HepG2 (cell line): ENCODE results near the gene GSK3B. TPM values are rescaled to one million over a fixed set of nuclear protein-coding genes. Genes with fewer than 3 reads are reported as not detected.

ENCODE experiments used
- AGO2 ChIP-seq: fragments of 200-400 bp; formaldehyde crosslinking; optimal IDR thresholded peaks from 2 replicates; pipeline ENCODE3; 2017; ENCODE audit warnings: mild to moderate bottlenecking, low read depth, low read length, moderate library complexity
- CBX1 ChIP-seq: IDR thresholded peaks from one replicate; pipeline ENCODE4 v1.6.1; 2016; ENCODE audit warnings: antibody characterized with exemption, low read depth
- FLYWCH1 ChIP-seq: sonication (generic); formaldehyde crosslinking; IDR thresholded peaks from 2 replicates; pipeline ENCODE4 v1.8.1; 2023; ENCODE audit warnings: mild to moderate bottlenecking, missing genetic modification reagents
- FOSL1 ChIP-seq: sonication (generic); formaldehyde crosslinking; IDR thresholded peaks from 2 replicates; pipeline ENCODE4 v1.9.0; 2021; ENCODE audit warnings: missing genetic modification reagents, borderline replicate concordance
- FOXJ3 ChIP-seq: sonication (generic); formaldehyde crosslinking; IDR thresholded peaks from 2 replicates; pipeline ENCODE4 v1.4.0; 2020; ENCODE audit warnings: missing genetic modification reagents, mild to moderate bottlenecking, borderline replicate concordance
- HDAC1 ChIP-seq: sonication (generic); formaldehyde crosslinking; IDR thresholded peaks from 2 replicates; pipeline ENCODE4 v1.5.1; 2020; ENCODE audit warnings: mild to moderate bottlenecking, missing genetic modification reagents
- KDM3A ChIP-seq: IDR thresholded peaks from 2 replicates; pipeline ENCODE4 v1.6.1; 2018; ENCODE audit warnings: low read depth, missing compliant biosample characterization
- KDM5A ChIP-seq: fragments of 200-600 bp; sonication (generic); IDR thresholded peaks from 2 replicates; pipeline ENCODE4 v1.7.0; 2018; ENCODE audit warnings: antibody characterized with exemption, mild to moderate bottlenecking, low read length, borderline replicate concordance
- MZF1 ChIP-seq: sonication (generic); formaldehyde crosslinking; IDR thresholded peaks from 2 replicates; pipeline ENCODE4 v1.8.1; 2023; ENCODE audit warnings: mild to moderate bottlenecking, missing genetic modification reagents, borderline replicate concordance
- PBX2 ChIP-seq: IDR thresholded peaks from 2 replicates; pipeline ENCODE4 v1.6.1; 2016; ENCODE audit warnings: control low read depth
- RARG ChIP-seq: sonication (generic); formaldehyde crosslinking; IDR thresholded peaks from 2 replicates; pipeline ENCODE4 v1.4.0; 2020; ENCODE audit warnings: low read depth, mild to moderate bottlenecking, missing genetic modification reagents
- SMARCC2 ChIP-seq: fragments of 450-650 bp; IDR thresholded peaks from 2 replicates; pipeline ENCODE4 v1.6.1; 2017; ENCODE audit warnings: antibody characterized with exemption, mild to moderate bottlenecking
- SMYD3 ChIP-seq: sonication (generic); formaldehyde crosslinking; IDR thresholded peaks from 2 replicates; pipeline ENCODE4 v1.8.1; 2023; ENCODE audit warnings: mild to moderate bottlenecking, missing genetic modification reagents
- SP2 ChIP-seq: sonication (generic); formaldehyde crosslinking; IDR thresholded peaks from 2 replicates; pipeline ENCODE4 v1.5.1; 2020; ENCODE audit warnings: mild to moderate bottlenecking, missing genetic modification reagents
- TAF1 ChIP-seq: sonication (generic); formaldehyde crosslinking; IDR thresholded peaks from 2 replicates; pipeline ENCODE4 v1.4.0; 2020; ENCODE audit warnings: missing genetic modification reagents
- TBX2 ChIP-seq: sonication (generic); formaldehyde crosslinking; IDR thresholded peaks from 2 replicates; pipeline ENCODE4 v1.5.0; 2020; ENCODE audit warnings: missing genetic modification reagents, mild to moderate bottlenecking, borderline replicate concordance
- ZBTB37 ChIP-seq: sonication (generic); formaldehyde crosslinking; IDR thresholded peaks from 2 replicates; pipeline ENCODE4 v1.4.0; 2020; ENCODE audit warnings: mild to moderate bottlenecking, missing genetic modification reagents
- ZBTB4 ChIP-seq: sonication (generic); formaldehyde crosslinking; IDR thresholded peaks from 2 replicates; pipeline ENCODE4 v1.4.0; 2020; ENCODE audit warnings: missing genetic modification reagents, mild to moderate bottlenecking, borderline replicate concordance
- ZNF263 ChIP-seq: sonication (generic); formaldehyde crosslinking; IDR thresholded peaks from 2 replicates; pipeline ENCODE4 v1.4.0; 2020; ENCODE audit warnings: missing genetic modification reagents
- ZNF333 ChIP-seq: sonication (generic); formaldehyde crosslinking; IDR thresholded peaks from 2 replicates; pipeline ENCODE4 v1.4.0; 2020; ENCODE audit warnings: mild to moderate bottlenecking, missing genetic modification reagents, borderline replicate concordance
- ZNF432 ChIP-seq: sonication (generic); formaldehyde crosslinking; IDR thresholded peaks from 2 replicates; pipeline ENCODE4 v1.5.0; 2020; ENCODE audit warnings: missing genetic modification reagents, mild to moderate bottlenecking, borderline replicate concordance
- ZNF446 ChIP-seq: sonication (generic); formaldehyde crosslinking; IDR thresholded peaks from 2 replicates; pipeline ENCODE4 v1.5.0; 2020; ENCODE audit warnings: mild to moderate bottlenecking, missing genetic modification reagents
- ZNF644 ChIP-seq: IDR thresholded peaks from 2 replicates; pipeline ENCODE4 v1.6.1; 2016; ENCODE audit warnings: low read depth
- ZNF816 ChIP-seq: sonication (generic); formaldehyde crosslinking; IDR thresholded peaks from 2 replicates; pipeline ENCODE4 v1.8.0; 2022; ENCODE audit warnings: missing genetic modification reagents, mild to moderate bottlenecking, borderline replicate concordance
- ZSCAN5A ChIP-seq: sonication (generic); formaldehyde crosslinking; IDR thresholded peaks from 2 replicates; pipeline ENCODE4 v1.8.0; 2022; ENCODE audit warnings: mild to moderate bottlenecking, missing genetic modification reagents, borderline replicate concordance
- polyA plus RNA-seq, 8 experiments: library from polyadenylated mRNA; depleted of rRNA in 3 of 8; stranded (reverse) in 7 of 8; unstranded in 1 of 8; fragments of >200 nt; fragmentation: Illumina TruSeq in 4 of 8; extraction: Trizol in 4 of 8; gene quantifications; 2 replicates each; pipeline versions ENCODE4 v1.2.1 to v1.2.3, GENCODE V29; 2011 to 2016; ENCODE audit warnings: low read depth in 4 of 8, missing spikeins in 1 of 8, mixed read lengths in 1 of 8; ENCODE audit not compliant: insufficient read depth in 1 of 8
- total RNA-seq, 5 experiments: library from RNA; depleted of rRNA; stranded (reverse); fragments of >200 nt; fragmentation: Illumina TruSeq; extraction: Trizol; gene quantifications; 2 replicates each; pipeline ENCODE4 v1.2.3, GENCODE V29; 2016; ENCODE audit warnings: low read depth in 1 of 5

Gene GSK3B
- total and polyA plus RNA-seq, 2 of the 13 experiments (the other 11 are each of a cell fraction or from before 2014, with no cell fraction given) = 22.3 to 30.1 TPM

GRCh38 chr3:119794971-119795612 is 299.2 kb downstream of the GSK3B start (continued):
- TF ChIP-seq RARG (CRISPR knock-in tag) = no peak
- peak; percentile 96 for TF ChIP-seq FOSL1 (CRISPR knock-in tag)
- no peak for TF ChIP-seq TAF1 (CRISPR knock-in tag)
- peak; percentile 57 for TF ChIP-seq HDAC1 (CRISPR knock-in tag)
- no peak for TF ChIP-seq ZBTB37 (CRISPR knock-in tag)
- TF ChIP-seq AGO2 = no peak
- TF ChIP-seq ZBTB4 (CRISPR knock-in tag) = no peak
- no peak for TF ChIP-seq SMARCC2
- TF ChIP-seq KDM3A (CRISPR knock-in tag) = 0 out of 2 replicates have a peak, but pooled peaks have one; percentile 46
- TF ChIP-seq ZNF446 (CRISPR knock-in tag) = no peak
- TF ChIP-seq MZF1 (CRISPR knock-in tag) = no peak
- TF ChIP-seq ZNF333 (CRISPR knock-in tag) = no peak
- no peak for TF ChIP-seq SMYD3 (CRISPR knock-in tag)
- no peak for TF ChIP-seq PBX2 (CRISPR knock-in tag)
- TF ChIP-seq KDM5A = no peak
- no peak for TF ChIP-seq ZNF432 (CRISPR knock-in tag)
- peak; percentile 58; the same call in 1 of the 2 replicates for TF ChIP-seq ZSCAN5A (CRISPR knock-in tag)
- TF ChIP-seq ZNF816 = no peak
- TF ChIP-seq FLYWCH1 = no peak
- TF ChIP-seq FOXJ3 (CRISPR knock-in tag) = peak; percentile 62; the same call in 1 of the 2 replicates
- peak; percentile 94 for TF ChIP-seq ZNF263 (CRISPR knock-in tag)
- TF ChIP-seq SP2 (CRISPR knock-in tag) = no peak
- TF ChIP-seq TBX2 (CRISPR knock-in tag) = no peak
- TF ChIP-seq CBX1 = no peak
- peak; percentile 66 for TF ChIP-seq ZNF644
